ENCODE measurements around the gene WIPI1.
"Not testable (repeated sequence)": the region's sequence is repeated elsewhere in the genome, so short reads cannot be mapped to it uniquely, and the experiment has no call there.

The WIPI1 gene

DNA sequence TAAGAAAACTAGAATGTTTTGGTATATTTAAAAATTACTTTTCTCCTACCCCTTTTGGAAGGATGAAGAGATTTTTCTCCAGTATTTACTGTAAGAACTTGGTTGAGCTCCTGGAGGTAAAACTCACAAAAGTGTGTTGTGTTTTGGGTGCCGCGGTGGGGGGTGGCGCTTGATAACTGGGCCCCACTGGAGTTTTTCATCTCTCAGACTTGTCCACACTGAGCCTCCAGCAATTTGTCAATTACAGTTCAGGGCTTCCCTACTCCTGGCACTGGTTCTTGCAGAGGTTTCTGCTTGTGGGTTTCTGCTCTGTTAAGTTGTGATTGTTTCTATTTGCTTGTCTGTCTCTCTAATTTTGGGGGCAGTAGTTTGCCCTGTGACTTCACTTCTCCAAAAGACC, 40.0 kb downstream of the WIPI1 start:
- DNase-seq (ENCODE audit: low spot score) = no peak

DNA sequence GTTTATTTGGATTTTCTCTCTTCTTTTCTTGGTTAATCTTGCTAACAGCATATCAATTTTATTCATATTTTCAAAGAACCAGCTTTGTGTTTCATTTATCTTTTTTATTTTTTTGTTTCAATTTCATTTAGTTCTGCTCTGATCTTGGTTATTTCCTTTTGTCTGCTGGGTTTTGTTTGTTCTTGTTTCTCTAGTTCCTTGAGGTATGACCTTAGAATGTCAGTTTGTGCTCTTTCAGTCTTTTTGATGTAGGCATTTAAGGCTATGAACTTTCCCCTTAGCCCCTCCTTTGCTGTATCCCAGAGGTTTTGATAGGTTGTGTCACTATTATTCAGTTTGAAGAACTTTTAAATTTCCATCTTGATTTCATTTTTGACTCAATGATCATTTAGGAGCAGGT, 42.4 kb downstream of the WIPI1 start:
- DNase-seq (ENCODE audit: low spot score) = not testable (repeated sequence)

DNA sequence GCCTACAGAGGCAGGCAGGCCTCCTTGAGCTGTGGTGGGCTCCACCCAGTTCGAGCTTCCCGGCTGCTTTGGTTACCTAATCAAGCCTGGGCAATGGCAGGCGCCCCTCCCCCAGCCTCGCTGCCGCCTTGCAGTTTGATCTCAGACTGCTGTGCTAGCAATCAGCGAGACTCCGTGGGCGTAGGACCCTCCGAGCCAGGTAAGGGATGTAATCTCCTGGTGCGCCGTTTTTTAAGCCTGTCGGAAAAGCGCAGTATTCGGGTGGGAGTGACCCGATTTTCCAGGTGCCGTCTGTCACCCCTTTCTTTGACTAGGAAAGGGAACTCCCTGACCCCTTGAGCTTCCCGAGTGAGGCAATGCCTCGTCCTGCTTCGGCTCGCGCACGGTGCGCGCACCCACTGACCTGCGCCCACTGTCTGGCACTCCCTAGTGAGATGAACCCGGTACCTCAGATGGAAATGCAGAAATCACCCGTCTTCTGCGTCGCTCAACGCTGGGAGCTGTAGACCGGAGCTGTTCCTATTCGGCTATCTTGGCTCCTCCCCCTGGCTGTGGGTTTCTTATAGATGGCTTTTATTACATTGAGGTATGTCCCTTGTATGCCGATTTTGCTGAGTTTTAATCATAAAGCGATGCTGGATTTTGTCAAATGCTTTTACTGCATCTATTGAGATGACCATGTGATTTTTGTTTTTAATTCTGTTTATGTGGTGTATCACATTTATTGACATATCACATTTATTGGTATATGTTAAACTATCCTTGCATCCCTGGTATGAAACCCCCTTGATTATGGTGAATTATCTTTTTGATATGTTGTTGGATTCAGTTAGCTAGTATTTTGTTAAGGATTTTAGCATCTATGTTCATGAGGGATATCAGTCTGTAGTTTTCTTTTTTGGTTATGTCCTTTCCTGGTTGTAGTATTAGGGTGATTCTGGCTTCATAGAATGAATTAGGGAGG, 43.4 kb downstream of the WIPI1 start:
- DNase-seq (ENCODE audit: low spot score) = peak; percentile 55

DNA sequence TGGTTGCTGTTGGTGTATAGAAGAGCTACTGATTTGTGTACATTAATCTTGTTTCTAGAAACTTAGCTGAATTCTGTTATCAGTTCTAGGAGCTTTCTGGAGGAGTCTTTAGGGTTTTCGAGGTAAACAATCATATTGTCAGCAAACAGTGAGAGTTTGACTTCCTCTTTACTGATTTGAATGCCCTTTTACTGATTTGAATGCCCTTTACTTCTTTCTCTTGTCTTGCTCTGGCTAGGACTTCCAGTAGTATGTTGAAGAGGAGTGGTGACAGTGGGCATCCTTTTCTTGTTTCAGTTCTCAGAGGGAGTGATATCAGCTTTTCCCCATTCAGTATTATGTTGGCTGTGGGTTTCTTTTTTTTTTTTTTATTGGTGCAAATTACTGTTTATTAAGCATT, 49.6 kb downstream of the WIPI1 start:
- DNase-seq (ENCODE audit: low spot score) = not testable (repeated sequence)

DNA sequence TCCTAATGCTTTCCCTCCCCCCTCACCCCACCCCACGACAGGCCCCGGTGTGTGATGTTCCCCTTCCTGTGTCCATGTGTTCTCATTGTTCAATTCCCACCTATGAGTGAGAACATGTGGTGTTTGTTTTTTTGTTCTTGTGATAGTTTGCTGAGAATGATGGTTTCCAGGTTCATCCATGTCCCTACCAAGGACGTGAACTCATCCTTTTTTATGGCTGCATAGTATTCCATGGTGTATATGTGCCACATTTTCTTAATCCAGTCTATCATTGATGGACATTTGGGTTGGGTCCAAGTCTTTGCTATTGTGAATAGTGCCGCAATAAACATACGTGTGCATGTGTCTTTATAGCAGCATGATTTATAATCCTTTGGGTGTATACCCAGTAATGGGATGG, 53.5 kb downstream of the WIPI1 start:
- not testable (repeated sequence) for DNase-seq (ENCODE audit: low spot score)

DNA sequence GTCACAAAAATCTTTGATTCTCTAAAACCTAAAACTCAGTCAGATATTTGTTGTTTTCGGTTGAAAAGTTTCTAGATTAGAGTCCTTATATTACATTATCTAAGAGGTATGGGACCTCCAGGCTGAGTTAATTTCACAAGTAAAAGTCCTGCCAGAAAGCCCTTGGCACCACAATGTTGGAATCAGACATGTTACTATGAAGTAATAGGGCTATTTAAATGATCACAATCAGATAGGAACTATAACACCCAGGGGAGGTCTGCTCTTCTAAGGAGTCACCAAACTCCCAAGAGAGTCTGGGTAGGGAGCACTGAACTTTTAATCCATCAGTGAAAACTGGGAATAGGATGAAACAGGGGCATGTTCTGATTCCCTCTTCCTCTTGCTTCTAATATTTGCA, 54.2 kb downstream of the WIPI1 start:
- no peak for DNase-seq (ENCODE audit: low spot score)

DNA sequence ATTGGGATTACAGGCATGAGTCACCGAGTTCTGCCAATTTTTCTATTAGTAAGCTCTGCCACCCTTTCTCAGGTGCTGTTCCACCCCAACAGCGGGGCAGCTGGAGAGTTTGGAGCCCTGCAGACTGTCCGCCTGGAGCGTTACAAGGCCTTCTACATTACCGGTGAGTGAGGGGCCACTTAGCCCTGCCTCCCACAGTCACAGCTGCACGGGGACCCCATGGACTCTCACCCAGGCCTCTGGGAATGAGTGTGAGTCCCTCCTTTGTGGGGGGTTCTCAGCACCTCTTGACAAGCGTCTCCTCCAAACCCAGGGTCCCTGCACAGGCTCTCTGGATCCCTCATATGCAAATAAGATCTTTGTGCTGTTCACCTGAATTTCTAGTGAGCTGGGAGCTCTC, 56.0 kb downstream of the WIPI1 start:
- DNase-seq (ENCODE audit: low spot score) = no peak

DNA sequence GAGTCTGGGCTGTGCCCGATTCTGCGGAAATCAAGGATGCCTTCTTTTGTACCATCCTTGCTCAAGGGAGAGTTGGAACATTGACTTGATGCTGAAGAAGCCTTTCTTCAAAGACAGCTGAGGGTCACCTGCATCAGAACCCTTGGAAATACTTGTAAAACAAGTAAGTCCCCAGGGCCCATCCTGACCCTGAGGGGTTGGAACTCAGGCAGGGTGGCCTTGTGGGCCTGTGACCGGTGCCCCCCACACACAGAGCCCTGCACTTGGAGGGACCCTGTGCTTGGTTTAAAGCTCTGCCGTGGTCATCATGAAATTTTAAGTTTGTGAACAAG, 56.9 kb downstream of the WIPI1 start:
- no peak for DNase-seq (ENCODE audit: low spot score)

DNA sequence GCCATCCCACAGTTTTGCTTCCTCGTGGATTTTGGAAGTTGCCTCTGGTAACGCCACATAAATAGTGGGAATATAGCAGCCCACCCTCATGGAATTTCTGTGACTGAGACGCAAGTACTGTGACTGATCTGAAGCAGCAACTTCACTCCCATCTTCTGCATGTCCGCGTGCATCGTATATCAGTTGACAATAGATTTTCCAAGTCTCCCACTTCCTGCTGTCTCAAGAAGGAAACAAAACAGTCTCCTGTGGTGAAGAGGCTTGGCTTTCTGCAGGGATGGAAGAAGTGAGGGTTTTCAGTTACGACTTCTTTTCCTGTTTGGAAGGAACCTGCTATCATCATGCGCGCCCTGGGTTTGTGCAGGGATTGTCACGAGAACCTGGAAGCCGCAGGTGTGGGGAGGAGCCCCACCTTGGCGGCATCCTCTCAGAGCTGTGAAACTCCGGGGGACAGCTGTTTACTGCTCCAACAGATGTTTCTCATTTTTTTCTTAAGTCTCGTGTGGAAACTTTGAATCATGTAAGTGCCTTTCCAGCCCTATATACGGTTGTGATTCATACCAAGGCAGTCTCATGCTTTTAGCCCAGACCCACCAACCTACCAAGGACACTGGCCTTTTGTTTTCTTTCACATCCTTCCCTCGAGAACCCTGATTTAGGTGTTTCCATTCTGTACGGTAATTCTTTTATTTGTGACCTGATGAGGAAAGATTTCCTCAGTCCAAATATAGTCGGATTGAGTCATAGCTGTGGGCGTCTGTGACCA, 57.5 kb downstream of the WIPI1 start:
- DNase-seq (ENCODE audit: low spot score) = no peak

DNA sequence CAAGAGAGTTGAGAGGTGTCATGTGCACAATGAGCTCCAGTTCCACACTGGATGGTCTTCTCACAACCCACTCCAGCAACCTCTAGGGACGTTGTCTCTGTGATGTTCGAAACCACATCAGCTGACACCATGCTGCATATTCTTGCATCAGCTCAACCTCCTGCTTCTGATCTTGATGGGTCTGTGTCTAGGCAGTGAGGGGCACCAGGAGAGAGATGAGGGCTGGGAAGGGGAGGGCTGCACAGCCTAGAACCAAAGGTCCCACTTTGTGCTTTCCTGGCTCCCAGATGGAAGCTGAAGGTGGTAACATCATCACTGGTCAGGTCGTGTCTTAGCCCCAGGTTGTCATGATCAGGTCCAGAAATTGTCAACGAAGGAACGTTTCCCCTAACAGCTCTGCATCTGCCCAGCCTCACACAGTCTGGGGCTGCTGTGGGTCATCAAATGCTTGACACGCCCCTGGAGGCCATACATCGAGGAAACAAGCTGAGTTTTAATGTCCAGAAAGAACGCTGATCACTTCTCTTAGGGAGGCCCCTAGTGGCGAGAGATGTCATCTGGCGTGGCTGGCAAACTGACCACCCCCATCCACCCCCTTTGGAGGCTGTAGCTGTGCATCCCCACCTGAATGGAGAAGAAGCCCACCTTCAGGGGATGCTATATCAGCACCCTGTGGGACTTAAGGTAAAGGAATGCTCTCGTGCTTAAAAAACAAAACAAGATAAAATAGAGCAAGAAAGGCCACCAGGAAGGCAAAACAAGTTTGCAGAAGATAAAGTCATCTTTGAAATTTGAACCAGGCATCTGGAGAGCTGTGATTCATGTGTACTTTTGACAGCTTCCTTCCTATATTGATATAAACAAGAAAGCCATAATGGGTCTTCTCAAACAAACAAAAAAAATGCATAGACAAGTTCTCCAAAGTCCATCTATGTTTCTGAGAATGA, 58.3 kb downstream of the WIPI1 start:
- peak; percentile 81 for DNase-seq (ENCODE audit: low spot score)

DNA sequence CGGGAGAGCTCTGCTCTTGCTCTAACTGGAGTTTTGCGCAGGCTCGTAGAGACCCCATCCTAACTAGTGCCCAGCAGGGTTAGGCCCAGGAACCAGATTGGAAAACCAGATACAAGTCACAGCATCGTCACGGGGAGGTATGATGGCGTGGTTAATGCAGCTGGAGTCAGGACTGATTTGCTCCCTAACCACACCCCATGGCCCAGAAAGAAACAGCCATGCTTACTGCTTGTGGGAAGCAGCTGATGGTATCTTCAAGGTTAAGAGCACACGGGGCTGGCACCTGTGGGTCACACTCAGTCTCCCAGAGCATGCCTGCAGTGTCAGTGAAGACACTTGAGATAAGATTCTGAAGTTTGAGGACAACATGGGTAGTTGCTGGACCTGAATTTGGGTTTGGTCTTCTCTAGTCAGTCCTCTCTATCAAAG, 60.2 kb downstream of the WIPI1 start:
- DNase-seq (ENCODE audit: low spot score) = no peak

DNA sequence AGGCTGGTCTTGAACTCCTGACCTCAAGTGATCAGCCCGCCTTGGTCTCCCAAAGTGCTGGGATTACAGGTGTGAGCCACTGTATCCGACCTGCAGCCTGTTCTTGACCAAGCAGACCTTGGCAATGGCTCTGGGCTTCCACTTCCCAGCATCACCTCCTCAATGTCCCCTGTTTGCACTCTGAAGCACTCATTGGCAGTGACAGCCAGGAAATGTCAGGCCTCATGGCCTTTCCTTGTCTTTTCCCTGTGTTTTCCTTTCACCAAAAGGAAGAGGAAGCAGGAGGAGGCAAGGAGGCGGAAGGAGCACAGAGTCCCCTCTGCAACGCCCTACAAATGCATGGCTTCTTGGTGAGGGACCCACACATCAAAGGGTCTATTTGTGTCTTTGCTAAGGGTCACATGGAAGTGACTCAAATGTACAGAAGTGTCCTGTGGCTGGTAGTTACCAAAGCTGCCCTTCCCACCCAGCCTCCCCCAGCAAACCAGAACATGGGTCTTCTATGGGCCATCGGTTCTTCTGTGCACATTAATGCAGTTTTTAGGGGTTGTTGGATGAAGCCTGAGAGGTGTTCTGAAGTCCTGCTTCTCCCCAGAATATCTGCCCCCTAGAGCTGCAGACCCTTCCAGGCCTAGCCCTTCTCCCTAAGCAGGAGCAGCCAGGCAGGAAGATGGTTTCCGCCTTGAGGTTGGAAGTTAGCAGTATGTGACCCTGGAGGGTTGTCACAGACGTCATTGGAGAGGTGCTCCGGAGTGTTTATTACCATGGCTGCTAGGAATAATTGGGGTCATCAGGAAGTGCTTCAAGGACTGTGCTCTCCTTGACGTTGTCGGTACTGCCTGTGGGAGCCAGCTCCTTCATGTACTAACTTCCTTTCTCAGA, 60.8 kb downstream of the WIPI1 start:
- DNase-seq (ENCODE audit: low spot score) = no peak

DNA sequence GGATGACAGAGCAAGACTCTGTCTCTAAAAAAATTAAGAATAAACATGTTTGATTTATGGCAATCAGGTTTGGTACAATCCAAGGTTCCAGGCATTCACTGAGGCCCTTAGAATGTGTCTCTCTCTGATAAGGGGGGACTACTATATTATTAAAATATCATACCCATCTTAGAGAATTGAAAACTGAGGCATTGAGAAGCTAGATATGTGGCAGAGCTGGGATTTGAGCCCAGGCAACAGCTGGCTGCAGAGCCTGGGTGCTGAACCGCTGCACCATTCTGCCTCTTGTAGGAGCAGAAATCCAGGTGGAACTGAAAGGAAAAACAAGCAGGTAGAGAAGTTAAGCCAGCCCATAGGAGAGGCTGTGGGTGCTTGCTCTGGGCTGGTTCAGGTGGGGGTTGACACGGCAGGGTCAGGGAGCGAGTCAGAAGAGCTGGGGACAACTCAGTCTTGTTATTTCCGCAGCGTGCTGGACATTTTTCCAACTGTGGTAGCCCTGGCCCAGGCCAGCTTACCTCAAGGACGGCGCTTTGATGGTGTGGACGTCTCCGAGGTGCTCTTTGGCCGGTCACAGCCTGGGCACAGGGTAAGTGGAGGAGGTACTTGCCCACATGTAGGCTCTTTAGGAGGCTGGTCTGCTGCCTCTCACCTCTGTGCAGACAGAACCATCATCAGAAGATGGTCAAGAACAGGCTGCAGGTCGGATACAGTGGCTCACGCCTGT, 62.5 kb downstream of the WIPI1 start:
- no peak for DNase-seq (ENCODE audit: low spot score)

DNA sequence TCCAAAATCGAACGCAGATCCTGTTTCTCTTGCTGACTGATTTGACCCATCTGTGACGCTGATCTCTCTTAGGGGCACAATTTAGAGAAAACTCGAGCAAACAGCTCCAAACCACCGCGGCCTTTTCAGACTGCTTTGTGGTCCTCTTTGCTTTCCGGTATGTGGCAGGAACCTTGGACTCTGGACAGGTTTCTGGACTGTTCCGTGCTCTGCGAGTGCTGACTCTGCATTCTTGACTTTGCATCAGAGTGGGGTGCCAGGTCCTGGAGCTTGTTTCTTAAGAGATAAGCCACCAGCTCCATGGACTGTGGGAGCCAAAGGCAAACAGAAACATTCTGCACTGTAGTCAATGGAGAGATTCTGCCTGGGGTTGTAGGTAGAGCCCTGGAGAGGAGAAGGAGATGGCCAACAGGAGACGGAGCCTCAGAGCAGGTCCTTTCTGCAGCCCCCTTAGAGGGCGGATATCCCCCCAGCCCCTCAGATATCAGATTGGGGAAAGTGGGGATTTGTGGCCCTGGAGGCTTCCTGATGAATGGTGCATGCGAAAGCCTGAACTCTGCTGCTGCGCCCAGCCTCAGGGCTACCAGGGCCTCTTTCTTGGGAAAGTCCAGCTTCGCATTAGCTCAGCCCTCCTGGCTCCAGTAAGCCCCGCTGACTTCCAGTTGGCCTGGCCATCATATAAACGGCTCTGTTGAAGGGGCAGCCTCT, 65.6 kb downstream of the WIPI1 start:
- DNase-seq (ENCODE audit: low spot score) = no peak

DNA sequence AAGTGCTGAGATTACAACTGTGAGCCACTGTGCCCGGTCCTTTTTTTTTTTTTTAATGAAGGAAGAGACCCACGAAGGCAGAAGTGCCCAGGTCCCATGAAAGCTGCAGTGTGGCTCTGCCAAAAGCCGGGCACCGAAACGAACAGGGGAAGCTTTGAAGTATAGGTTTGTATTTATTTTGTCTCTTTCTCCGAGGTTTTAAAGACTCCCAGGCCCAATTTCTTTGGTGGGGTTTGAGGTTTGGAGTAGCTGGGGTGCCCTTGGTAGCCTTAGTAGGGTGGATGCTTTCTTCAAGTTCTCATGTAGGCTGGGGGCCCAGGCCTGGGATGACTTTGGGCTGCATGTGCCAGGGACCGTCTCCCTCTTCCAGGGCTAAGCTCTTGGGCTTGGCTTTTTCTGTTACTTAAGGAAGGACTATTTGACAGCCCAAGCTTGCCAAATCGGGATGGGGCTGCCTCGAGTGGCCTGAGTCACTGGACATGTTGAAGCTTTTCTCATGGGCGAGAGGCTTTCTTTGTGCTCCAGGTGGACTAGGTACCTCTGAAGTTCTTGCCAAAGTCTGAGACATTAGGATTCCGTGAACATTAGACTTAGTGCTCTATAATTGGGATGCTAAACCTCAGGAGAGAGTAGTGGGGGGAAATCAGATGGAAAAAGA, 66.3 kb downstream of the WIPI1 start:
- no peak for DNase-seq (ENCODE audit: low spot score)

DNA sequence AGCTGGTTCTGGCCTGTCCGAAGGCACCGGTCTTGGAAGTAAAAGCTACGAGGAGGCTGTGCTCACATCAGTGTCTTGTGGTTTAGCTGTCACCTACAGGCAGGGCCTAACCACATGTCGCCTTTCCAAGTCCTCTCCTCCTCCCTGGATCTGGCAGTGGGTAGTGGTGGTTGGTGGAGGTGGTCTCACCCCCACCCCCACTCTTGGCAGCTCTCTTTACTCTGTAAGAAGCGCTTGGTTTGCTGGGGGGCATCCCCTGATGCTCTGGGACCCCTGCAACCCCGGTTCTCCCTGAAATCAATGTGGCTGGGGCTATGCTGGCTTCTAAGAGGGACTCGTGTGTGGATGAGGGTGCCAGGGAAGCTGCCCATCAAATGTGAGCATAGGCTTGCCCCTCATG, 68.3 kb downstream of the WIPI1 start:
- DNase-seq (ENCODE audit: low spot score) = no peak

DNA sequence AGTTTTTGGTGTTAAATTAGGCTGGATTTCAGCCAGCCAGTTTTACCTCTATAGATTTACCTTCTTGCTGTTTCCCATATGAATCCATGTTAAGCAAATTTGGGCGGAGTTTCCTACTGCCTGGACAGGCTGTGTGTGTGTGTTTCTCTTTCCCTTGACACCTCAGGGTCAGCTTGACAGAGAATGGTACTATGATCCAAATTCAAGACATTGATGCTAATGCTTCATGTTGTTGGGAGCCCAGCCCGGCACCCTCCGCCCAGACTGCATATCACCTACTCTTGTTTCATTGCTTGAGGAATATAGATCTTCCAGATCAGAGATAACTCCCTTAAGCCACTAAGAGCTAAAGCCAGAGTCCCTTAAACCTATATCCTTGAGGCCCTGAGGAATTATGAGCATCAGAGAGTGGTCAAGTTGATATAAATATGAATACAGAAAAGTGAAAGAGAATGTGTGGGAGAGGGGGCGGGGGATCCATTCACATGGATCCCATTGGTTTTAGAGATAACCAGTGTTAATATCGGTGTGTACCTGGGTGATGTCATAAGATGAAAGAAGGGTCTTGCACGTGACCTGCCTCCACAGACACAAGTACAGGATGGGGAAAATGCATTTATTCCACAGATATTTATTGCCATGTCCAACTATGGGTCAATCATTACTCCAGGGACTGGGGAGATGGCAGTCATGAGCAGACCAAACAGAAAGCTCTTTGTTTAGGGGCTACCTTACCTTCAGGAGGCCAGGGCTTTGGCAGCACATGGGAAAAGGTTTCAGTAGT, 69.7 kb downstream of the WIPI1 start:
- no peak for DNase-seq (ENCODE audit: low spot score)

Data from SK-N-DZ (cell line).